GM11168 (cell line): ENCODE data around the gene IP6K2.
"Not testable (repeated sequence)": the region's sequence is repeated elsewhere in the genome, so short reads cannot be mapped to it uniquely, and the experiment has no call there.

Experiments used
- in situ Hi-C: fragments of 300-500 bp; cut with MboI; formaldehyde crosslinking; loops from one replicate; pipeline ENCODE4 v1.12.0; 2022; ENCODE audit warnings: low sequenced_read_pairs; ENCODE audit not compliant: unreplicated experiment

The IP6K2 gene

GRCh38 chr3:48733752-48734518, 16.9 kb upstream of the IP6K2 start:
- in situ Hi-C loops, result not testable (repeated sequence)

GRCh38 chr3:48727511-48727910, 10.5 kb upstream of the IP6K2 start:
- in situ Hi-C loops, result no loop called here

DNA sequence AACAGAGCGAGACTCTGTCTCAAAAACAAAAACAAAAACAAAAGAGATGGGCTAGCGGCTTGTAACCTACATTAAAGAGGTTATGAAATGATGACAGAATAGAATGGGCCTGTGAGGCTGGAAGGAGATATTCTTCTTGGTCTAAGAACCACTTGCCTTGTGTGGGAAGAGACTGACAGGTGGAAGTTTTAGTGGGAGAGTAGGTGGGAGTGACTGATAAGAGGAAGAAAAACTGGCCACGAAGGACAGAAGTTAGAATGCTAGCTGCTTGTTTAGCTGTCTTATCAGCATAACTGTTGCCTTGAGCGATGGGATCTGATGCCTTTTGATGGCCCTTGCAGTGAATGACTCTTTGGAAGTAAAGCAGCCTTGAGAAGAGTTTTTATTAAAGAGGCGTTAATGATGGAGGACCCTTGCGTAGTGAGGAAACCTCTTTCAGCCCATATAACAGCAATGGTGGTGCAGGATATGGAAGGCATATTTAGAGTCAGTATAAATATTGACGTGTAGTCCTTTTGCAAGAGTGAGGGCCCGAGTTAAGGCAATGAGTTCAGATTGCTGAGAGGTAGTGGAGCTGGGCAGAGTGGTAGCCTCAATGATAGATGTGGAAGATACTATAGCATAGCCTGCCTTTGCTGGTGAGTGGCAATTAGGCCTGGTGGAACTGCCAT, 8.3 kb upstream of the IP6K2 start:
- in situ Hi-C loops, result not testable (repeated sequence)

GRCh38 chr3:48723725-48724124, 6.7 kb upstream of the IP6K2 start:
- in situ Hi-C loops, result no loop called here

DNA sequence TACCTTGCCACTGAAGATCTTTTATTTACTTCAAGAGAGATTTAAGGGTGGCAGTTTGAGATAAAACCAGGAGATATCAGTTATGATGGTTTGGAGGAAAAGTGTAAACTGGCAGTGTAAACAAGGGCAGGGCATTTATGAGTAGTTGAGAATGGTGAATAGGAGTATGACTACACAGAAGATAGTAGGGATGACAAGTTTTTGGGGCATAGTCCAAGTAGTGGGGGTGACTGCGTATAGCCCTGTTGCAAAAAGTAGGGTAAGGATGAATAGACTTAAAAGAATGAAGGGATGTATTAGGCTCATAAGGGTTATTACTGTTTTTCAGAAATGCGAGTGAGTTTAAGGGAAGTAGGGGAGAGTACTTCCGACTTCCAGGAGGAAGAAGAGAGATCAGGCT, 6.3 kb upstream of the IP6K2 start:
- in situ Hi-C loops, result not testable (repeated sequence)

DNA sequence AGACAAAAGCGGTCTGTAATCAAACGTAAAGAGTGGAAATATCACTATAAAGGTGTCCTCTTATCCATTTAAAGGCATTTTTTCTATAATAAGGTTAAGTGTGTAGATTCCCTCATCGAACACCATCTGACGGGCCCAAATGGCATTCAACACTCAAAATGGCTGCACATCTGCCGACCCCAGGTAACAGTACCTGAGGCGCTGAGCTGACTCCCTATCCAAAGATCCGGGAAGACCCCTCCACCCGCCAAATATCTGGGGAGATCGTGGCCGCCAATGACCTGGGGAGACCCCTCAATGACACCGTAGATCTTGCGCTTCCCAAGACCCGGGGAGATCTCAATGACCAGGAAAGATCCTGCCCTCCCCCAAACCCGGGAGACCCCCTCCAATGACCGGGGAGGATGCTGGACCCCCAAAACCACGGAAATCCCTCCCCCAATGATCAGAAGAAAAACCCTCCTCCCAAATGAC, 476 bp downstream of the IP6K2 start:
- in situ Hi-C loops, result no loop called here

DNA sequence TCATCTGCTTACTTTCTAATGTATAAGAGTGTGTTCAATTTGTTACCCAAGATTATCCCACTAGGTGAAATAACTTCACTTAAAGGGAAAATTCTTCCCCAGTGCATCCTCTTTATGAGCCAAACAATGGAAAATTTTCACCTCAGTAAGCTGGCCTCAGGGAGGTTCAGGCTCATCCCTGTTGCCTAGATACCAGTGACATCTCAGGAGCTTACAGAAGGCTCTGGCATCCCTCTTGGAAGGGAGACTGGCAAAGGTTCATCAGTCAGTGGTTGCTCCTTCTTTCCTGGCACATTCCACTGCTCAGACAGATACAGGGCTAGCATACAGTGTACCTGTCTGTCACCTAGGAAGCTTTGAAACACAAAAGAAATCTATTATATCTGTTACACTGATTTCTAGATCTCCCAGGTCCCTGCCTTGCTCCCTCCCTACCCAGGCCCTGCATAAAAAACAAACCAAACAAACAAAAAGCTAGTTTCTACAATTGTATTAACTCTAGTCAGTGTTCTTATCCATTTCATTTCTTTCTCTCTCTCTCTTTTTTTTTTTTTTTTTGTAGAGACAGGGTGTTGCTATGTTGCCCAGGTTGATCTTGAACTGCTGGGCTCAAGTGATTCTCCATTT, 1.7 kb downstream of the IP6K2 start:
- in situ Hi-C loops, result no loop called here

DNA sequence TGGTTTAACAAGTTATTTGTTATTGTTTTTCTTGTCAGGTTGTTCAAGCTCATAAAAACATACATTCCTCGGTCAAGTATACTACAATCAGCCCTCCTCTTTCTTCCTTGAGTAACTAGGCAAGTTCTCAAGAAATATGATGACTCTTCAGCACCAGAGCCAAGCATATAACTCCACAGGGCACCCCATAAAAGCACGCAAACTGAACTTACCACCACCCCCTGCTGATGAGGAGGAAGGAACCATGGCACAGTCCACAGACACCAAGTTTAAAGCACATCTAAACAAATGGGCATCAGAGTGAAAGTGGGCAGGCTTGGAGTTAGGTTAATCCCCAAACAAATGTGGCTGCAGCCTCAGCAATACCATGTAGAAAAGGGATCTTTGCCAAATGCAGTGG, 5.3 kb downstream of the IP6K2 start:
- in situ Hi-C loops, result no loop called here

- in situ Hi-C loops, result no loop called here
Measured at GRCh38 chr3:48709051-48709461, 8.0 kb downstream of the IP6K2 start.

- in situ Hi-C loops, result no loop called here
Measured at GRCh38 chr3:48708481-48708889, 8.5 kb downstream of the IP6K2 start.

DNA sequence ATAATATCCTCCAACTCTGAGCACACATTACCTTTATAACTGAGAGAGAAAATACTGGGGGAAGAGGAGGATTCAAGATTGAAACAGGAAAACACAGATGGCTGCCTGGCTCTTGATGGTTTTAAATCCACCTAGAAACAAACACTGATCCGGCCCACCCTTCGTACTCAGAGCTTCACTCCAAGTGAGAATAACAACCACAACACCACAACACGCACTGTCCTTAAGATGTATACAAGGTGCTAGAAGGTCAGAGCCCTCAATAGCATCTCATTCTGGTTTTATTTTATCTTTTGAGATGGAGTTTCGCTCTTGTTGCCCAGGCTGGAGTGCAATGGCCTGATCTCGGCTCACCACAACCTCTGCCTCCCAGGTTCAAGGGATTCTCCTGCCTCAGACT, 9.9 kb downstream of the IP6K2 start:
- in situ Hi-C loops, result no loop called here

DNA sequence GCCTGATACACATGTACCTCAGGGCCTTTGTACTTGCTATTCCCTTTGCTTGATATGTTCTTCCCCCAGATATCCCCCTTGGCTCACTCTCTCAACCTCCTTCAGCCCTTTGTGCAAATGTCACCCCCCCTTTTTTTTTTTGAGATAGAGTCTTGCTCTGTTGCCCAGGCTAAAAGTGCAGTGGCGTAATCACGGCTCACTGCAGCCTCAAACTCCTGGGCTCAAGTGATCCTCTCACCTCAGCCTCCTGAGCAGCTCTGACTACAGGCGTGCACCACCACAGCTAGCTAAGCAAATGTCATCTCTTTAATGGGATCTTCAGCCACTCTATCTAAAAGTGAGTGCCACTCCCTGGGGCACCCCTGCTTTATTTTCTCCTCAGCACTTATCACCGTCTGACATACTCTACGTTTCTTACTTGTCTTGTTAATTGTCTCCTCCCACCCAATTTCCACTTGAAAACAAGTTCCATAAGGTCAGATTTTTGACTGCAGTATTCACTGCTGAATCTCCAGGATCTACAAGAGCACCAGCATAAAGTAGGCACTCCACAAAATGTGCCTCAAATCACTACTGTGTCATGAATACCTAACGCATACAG, 14.6 kb downstream of the IP6K2 start:
- in situ Hi-C loops, result no loop called here

DNA sequence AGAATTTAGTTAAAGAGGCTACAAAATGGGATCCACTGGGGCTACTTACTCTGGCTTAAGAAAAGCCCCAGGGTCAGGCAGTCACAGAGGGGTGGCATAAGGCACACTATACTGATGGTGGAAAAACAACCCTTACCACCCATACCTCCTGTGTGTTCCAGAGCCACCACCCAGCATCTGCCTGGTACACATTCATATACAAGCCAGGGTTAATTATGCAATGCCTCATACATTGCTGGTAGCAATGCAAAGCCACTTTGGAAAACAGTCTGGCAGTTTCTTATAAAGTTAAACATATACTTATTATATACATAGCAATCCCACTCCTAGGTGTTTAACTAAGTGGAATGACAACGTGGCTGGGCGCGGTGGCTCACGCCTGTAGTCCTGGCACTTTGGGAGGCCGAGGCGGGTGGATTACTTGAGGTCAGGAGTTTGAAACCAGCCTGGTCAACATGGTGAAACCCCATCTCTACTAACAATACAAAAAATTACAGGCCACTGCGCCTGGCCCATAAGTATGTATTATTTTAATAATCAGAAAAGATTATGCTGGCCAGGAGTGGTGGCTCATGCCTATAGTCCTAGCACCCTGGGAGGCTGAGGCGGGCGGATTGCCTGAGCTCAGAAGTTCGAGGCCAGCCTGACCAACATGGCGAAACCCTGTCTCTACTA, 16.2 kb downstream of the IP6K2 start:
- in situ Hi-C loops, result no loop called here

- in situ Hi-C loops, result no loop called here
Measured at GRCh38 chr3:48698891-48699290, 18.1 kb downstream of the IP6K2 start.

GRCh38 chr3:48697952-48698351, 19.1 kb downstream of the IP6K2 start:
- in situ Hi-C loops, result no loop called here

- in situ Hi-C loops, result no loop called here
Measured at GRCh38 chr3:48696601-48697000, 20.4 kb downstream of the IP6K2 start.

DNA sequence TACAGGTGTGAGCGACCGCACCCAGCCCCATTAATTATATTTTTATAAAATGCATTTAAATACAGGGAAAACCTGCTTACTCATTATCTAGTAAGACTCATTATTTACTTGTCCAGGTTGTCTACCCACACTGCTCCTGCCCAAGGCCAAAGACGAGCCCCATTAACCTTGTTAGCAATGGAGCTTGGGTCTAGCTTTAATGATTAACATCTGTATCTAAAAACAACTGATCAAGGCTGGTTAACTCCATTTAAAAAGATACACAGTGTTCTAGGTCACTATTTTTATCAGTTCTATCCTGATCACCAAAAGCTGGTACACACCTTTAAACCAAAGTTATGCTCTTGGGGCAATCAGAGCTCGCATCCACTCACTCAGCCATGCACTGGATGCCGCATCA, 20.9 kb downstream of the IP6K2 start:
- in situ Hi-C loops, result no loop called here

DNA sequence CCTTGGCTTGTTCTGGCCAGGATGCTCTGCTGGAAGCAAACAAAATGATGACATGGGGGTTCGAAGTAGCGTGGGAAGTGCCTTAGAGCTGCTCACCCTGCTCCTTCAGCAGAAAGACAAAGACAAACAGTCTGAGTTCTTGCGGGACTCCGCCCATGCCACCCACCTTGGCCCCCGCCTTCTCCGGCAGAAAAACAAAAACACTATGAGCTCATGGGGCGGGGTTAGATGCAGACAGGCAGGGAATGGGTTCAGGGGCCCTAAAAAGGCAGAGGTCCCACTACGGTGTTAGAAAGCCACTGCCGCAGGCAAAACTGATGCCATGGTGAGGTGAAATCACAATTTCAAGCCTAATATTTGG, 21.6 kb downstream of the IP6K2 start:
- in situ Hi-C loops, result no loop called here

GRCh38 chr3:48694610-48695392, 22.2 kb downstream of the IP6K2 start:
- in situ Hi-C loops, result no loop called here

DNA sequence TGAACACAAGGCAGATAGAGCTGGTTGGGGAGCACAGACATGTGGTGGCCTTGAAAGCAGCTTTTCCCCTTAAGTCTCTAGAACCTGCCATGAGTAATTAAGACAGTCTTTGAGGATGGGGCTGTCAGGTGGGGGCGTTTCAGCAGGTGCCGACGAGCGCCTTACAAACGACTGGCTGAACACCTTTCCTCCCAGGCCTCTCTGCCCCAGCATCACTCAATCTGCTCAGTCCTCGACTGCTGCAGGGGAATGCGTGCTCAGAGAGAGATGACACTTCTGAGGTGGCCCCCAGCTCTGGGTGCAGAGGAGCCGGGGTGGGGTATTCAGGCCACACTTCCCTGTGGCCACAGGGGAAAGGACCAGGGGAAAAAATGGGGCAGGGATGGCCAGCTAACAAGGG, 23.2 kb downstream of the IP6K2 start:
- in situ Hi-C loops, result no loop called here
